Sigmoid colon (tissue), 7 donors: ENCODE data around the gene ABLIM3. TPM values are rescaled to one million over a fixed set of nuclear protein-coding genes. Genes with fewer than 3 reads are reported as not detected.

Experiments
- DNase-seq: peaks from one replicate; pipeline ENCODE4 v3.0.0-alpha.2; 2019
- H3K27ac ChIP-seq, 4 donors: fragments of 200-600 bp; sonication (generic); one replicate each; pipeline ENCODE4 v1.5.1; 2016 to 2019; ENCODE audit warnings: mild to moderate bottlenecking in 1 of 4
- H3K27me3 ChIP-seq, 3 donors: fragments of 200-600 bp; sonication (generic); one replicate each; pipeline ENCODE4 v1.5.1; 2019; ENCODE audit warnings: mild to moderate bottlenecking in 1 of 3
- H3K36me3 ChIP-seq, 4 donors: fragments of 200-600 bp; sonication (generic); one replicate each; pipeline ENCODE4 v1.5.1; 2016 to 2019
- H3K4me1 ChIP-seq, 4 donors: fragments of 200-600 bp; sonication (generic); one replicate each; pipeline ENCODE4 v1.5.1; 2017 to 2019
- H3K4me3 ChIP-seq, 4 donors: fragments of 200-600 bp; sonication (generic); one replicate each; pipeline ENCODE4 v1.5.1; 2017 to 2019; ENCODE audit warnings: mild to moderate bottlenecking in 2 of 4, moderate library complexity in 1 of 4
- H3K9me3 ChIP-seq, 4 donors: fragments of 200-600 bp in 3 of 4; sonication (generic) in 3 of 4; one replicate each; pipeline versions ENCODE4 v1.5.1 to v1.6.1; 2013 to 2019
- CTCF ChIP-seq, 4 experiments: fragments of 450-650 bp in 3 of 4; fragments of 200-600 bp in 1 of 4; IDR thresholded peaks; one replicate each; pipeline ENCODE4 v1.5.1; 2016 to 2019; ENCODE audit warnings: antibody characterized with exemption in 4 of 4, mild to moderate bottlenecking in 3 of 4, moderate library complexity in 2 of 4
- EP300 ChIP-seq, 4 donors: sonication (generic); formaldehyde crosslinking; IDR thresholded peaks; one replicate each; pipeline ENCODE4 v1.6.1; 2017; ENCODE audit warnings: antibody characterized with exemption in 4 of 4
- POLR2A ChIP-seq, 2 donors: fragments of 450-650 bp; IDR thresholded peaks; one replicate each; pipeline ENCODE4 v1.6.1; 2016; ENCODE audit warnings: antibody characterized with exemption in 2 of 2, mild to moderate bottlenecking in 2 of 2, moderate library complexity in 2 of 2
- POLR2AphosphoS5 ChIP-seq, 4 donors: sonication (generic); formaldehyde crosslinking; IDR thresholded peaks; one replicate each; pipeline ENCODE4 v1.6.1; 2017; ENCODE audit warnings: antibody characterized with exemption in 4 of 4
- WGBS, 2 donors: extraction: QIAGEN DNeasy Blood & Tissue Kit; methylation state at CpG; one replicate each; pipeline ENCODE4 v1.1.7; 2013; 5-methylcytosine and 5-hydroxymethylcytosine counted together
- intact Hi-C: fragments of 100-400 bp; cut with DNase I; formaldehyde crosslinking; loops from one replicate; pipeline ENCODE4 v1.15.1; 2023
- polyA plus RNA-seq, 3 donors: library from polyadenylated mRNA; stranded (reverse); fragments of 200-250 nt; gene quantifications; one replicate each; pipeline ENCODE4 v1.2.3, GENCODE V29; 2013
- total RNA-seq, 4 donors: library from RNA; depleted of rRNA; stranded (reverse); fragments of >200 nt; gene quantifications; one replicate each; pipeline ENCODE4 v1.1.0, GENCODE V29; 2016
- donor health status: healthy with polysubstance abuse.
- donor health status: Bipolar disorder and iron deficiency.
- donor health status: healthy.

ABLIM3 gene
- total and polyA plus RNA-seq, 7 donors: 5.8 to 19.9 (median 11.4) TPM

- TF ChIP-seq CTCF (IDR thresholded peaks at IDR 0.05) (no peak), EP300 (IDR thresholded peaks at IDR 0.05) (no peak), POLR2A (IDR thresholded peaks at IDR 0.05) (no peak), POLR2AphosphoS5 (IDR thresholded peaks at IDR 0.05) (no peak)
- no peak for DNase-seq
- no peaks in the 10 kb centered on the region for H3K36me3 ChIP-seq
Observed at GRCh38 chr5:149177911-149178565, 36.7 kb downstream of the ABLIM3 start.

GRCh38 chr5:149181732-149182131 lies 40.4 kb downstream of the ABLIM3 start:
- Histone ChIP-seq H3K36me3 (no peaks in the 10 kb centered on the region), H3K9me3 (no peaks in the 10 kb centered on the region), H3K4me1 (peaks cover 0 to 11% (median 5%) of the 10 kb centered on the region in 4 donors), H3K27me3 (no peaks in the 10 kb centered on the region), H3K27ac (no peak overlapping the region), H3K4me3 (no peak overlapping the region)
- WGBS, 2 donors: 72 to 81% methylated on average over 2 of the region's 2 CpGs
- intact Hi-C loops: no loop called here
- TF ChIP-seq CTCF (IDR thresholded peaks at IDR 0.05) (no peak), POLR2AphosphoS5 (IDR thresholded peaks at IDR 0.05) (no peak), EP300 (IDR thresholded peaks at IDR 0.05) (no peak), POLR2A (IDR thresholded peaks at IDR 0.05) (no peak)
- no peak for DNase-seq

More at GRCh38 chr5:149177911-149178565, 36.7 kb downstream of the ABLIM3 start:
- Histone ChIP-seq H3K9me3 (no peaks in the 10 kb centered on the region), H3K4me3 (no peak overlapping the region), H3K27me3 (no peaks in the 10 kb centered on the region), H3K27ac (no peak overlapping the region), H3K4me1 (peaks cover 0 to 3% (median 0%) of the 10 kb centered on the region in 4 donors)
- intact Hi-C loops: no loop called here
- WGBS, 2 donors: 81 to 84% methylated on average over 8 of the region's 8 CpGs

GRCh38 chr5:149182241-149182640 lies 40.9 kb downstream of the ABLIM3 start:
- no peak for TF ChIP-seq POLR2A (IDR thresholded peaks at IDR 0.05)
- TF ChIP-seq CTCF (IDR thresholded peaks at IDR 0.05): no peak
- no peak for TF ChIP-seq EP300 (IDR thresholded peaks at IDR 0.05)
- TF ChIP-seq POLR2AphosphoS5 (IDR thresholded peaks at IDR 0.05): no peak

GRCh38 chr5:149185067-149185466 lies 43.8 kb downstream of the ABLIM3 start:
- WGBS, 2 donors: 86 to 93% methylated on average over 3 of the region's 3 CpGs
- Histone ChIP-seq H3K27ac (no peak overlapping the region), H3K4me3 (no peak overlapping the region), H3K9me3 (no peaks in the 10 kb centered on the region), H3K27me3 (no peaks in the 10 kb centered on the region), H3K4me1 (peaks cover 0 to 11% (median 5%) of the 10 kb centered on the region in 4 donors), H3K36me3 (no peaks in the 10 kb centered on the region)
- TF ChIP-seq POLR2A (IDR thresholded peaks at IDR 0.05) (no peak), CTCF (IDR thresholded peaks at IDR 0.05) (no peak), POLR2AphosphoS5 (IDR thresholded peaks at IDR 0.05) (no peak), EP300 (IDR thresholded peaks at IDR 0.05) (no peak)
- DNase-seq: no peak
- intact Hi-C loops: no loop called here

More at GRCh38 chr5:149182241-149182640, 40.9 kb downstream of the ABLIM3 start:
- Histone ChIP-seq H3K4me3 (no peak overlapping the region), H3K4me1 (peaks cover 0 to 11% (median 5%) of the 10 kb centered on the region in 4 donors), H3K27me3 (no peaks in the 10 kb centered on the region), H3K9me3 (no peaks in the 10 kb centered on the region), H3K27ac (no peak overlapping the region), H3K36me3 (no peaks in the 10 kb centered on the region)
- DNase-seq: no peak
- 48 to 64% methylated on average over 1 of the region's 1 CpG for WGBS, 2 donors
- intact Hi-C loops: no loop called here
